ELR (cell line): ENCODE results near the gene FRMD4A.

Source experiments
- DNase-seq: peaks from one replicate; pipeline ENCODE4 v3.0.0-alpha.2; 2015; ENCODE audit warnings: low read depth

Gene FRMD4A

GRCh38 chr10:13649844-13650520 is 680.7 kb downstream of the FRMD4A start:
- no peak for DNase-seq

GRCh38 chr10:13648425-13648824 is 682.3 kb downstream of the FRMD4A start:
- no peak for DNase-seq

- no peak for DNase-seq
Measured at GRCh38 chr10:13644866-13645265, 685.9 kb downstream of the FRMD4A start.

- DNase-seq: no peak
Measured at GRCh38 chr10:13643016-13643415, 687.7 kb downstream of the FRMD4A start.

- no peak for DNase-seq
Measured at GRCh38 chr10:13642293-13642692, 688.4 kb downstream of the FRMD4A start.

GRCh38 chr10:13637894-13638293 is 692.8 kb downstream of the FRMD4A start:
- DNase-seq: no peak

- DNase-seq: no peak
Measured at GRCh38 chr10:13637303-13637856, 693.3 kb downstream of the FRMD4A start.

- DNase-seq: no peak
Measured at GRCh38 chr10:13636776-13637175, 693.9 kb downstream of the FRMD4A start.

- no peak for DNase-seq
Measured at GRCh38 chr10:13634207-13634606, 696.5 kb downstream of the FRMD4A start.

- DNase-seq: no peak
Measured at GRCh38 chr10:13633689-13634088, 697.0 kb downstream of the FRMD4A start.

- no peak for DNase-seq
Measured at GRCh38 chr10:13632884-13633440, 697.8 kb downstream of the FRMD4A start.

GRCh38 chr10:13632440-13632839 is 698.3 kb downstream of the FRMD4A start:
- no peak for DNase-seq

GRCh38 chr10:13631594-13631993 is 699.1 kb downstream of the FRMD4A start:
- no peak for DNase-seq

- DNase-seq: no peak
Measured at GRCh38 chr10:13630231-13630630, 700.5 kb downstream of the FRMD4A start.

- no peak for DNase-seq
Measured at GRCh38 chr10:13629116-13629515, 701.6 kb downstream of the FRMD4A start.

GRCh38 chr10:13628661-13629060 is 702.1 kb downstream of the FRMD4A start:
- no peak for DNase-seq

- no peak for DNase-seq
Measured at GRCh38 chr10:13627459-13628310, 703.0 kb downstream of the FRMD4A start.

- no peak for DNase-seq
Measured at GRCh38 chr10:13624630-13625029, 706.1 kb downstream of the FRMD4A start.

GRCh38 chr10:13621931-13622330 is 708.8 kb downstream of the FRMD4A start:
- no peak for DNase-seq

- no peak for DNase-seq
Measured at GRCh38 chr10:13617116-13617515, 713.6 kb downstream of the FRMD4A start.

- DNase-seq: peak; percentile 11
Measured at GRCh38 chr10:13615650-13616300, 714.9 kb downstream of the FRMD4A start.
